HG03095 (cell line): ENCODE measurements around the gene RTF1.
"Not testable (repeated sequence)": the region's sequence is repeated elsewhere in the genome, so short reads cannot be mapped to it uniquely, and the experiment has no call there.

Experiments used
- ATAC-seq: cut with Tn5 transposase; IDR thresholded peaks from one replicate; pipeline ENCODE4 v1.9.1; 2021; ENCODE audit warnings: moderate library complexity; ENCODE audit not compliant: unreplicated experiment

Gene RTF1

GRCh38 chr15:41416742-41417417 is at the start of gene RTF1:
Gene RTF1, plus strand, starts transcription at chr15:41417095. Its CDS starts 21 bp downstream, at chr15:41417116.
- ATAC-seq, result peak; percentile 80

DNA sequence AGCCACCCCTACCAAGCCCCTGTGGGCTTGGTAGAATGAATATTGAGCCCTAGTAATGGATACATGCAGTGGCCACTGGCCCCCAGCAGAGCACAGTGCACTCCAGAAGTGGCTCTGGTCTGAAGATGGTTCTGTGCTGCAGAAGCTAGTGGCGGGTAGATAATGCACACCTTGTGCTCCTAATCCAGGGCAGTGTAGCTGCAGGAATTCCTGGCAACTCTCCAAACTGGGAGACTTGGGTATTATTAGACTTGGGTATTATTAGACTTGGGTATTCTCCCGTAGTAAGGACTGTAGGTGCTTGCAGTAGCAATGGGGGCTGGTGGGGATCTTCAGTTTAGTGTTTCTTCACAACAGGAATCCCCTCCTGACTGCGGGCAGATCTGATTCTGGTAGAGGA is 49.5 kb upstream of the RTF1 start:
- no peak for ATAC-seq

GRCh38 chr15:41377978-41378377 is 38.9 kb upstream of the RTF1 start:
- ATAC-seq, result no peak

- not testable (repeated sequence) for ATAC-seq
Observed at GRCh38 chr15:41383974-41384749, 32.7 kb upstream of the RTF1 start.

DNA sequence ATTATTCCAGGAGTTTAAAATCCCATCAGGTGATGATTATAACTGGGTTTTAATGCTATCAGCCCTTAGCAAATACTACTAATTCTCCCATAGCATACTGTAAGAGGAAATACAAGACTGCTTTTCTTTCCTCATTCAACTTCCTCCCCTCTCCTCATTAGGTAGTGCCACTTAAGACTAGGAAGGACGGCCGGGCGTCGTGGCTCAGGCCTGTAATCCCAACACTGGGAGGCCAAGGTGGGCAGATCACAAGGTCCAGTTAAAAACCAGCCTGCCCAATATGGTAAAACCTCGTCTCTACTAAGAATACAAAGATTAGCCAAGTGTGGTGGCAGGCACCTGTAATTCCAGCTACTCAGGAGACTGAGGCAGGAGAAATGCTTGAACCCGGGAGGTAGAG is 29.2 kb upstream of the RTF1 start:
- ATAC-seq, result no peak

- no peak for ATAC-seq
Observed at GRCh38 chr15:41392659-41393058, 24.2 kb upstream of the RTF1 start.

DNA sequence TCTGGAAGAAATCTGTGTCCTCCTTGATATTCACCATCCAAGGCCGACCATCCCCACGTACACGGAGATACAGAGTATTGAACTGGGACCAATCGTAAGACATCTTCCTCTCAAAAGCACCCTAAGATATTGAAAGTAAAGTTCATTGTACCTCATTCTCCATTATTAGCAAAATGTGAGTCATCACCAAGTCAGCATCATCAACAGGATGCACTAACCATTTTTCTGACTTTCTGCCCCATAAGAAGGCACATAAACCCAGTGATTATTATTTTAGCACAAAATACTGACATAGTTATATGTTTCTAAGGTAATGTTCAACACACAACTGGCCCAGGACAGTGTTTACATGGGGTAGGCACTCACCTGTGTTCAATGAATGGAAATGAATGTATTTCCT is 22.0 kb upstream of the RTF1 start:
- ATAC-seq, result no peak

DNA sequence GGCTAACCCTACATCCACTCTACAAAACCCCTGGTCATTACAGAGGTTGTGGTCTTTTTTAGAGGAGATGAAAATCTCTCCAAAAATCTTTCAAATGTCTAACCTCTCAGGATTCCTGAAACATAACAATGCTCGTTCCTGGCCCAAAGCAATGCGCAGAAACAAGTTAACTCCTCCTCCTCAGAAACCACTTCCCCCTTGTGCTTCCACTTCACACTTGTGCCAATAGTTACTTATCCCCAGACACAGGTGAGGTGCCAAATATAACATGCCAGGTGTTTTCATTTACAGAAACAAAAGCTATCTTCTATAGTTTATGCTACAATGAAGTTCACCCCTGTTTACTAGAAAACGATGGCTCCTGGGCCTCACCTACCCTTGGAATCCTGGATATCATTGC is 20.8 kb upstream of the RTF1 start:
- ATAC-seq, result no peak

- no peak for ATAC-seq
Observed at GRCh38 chr15:41401904-41402267, 15.0 kb upstream of the RTF1 start.

DNA sequence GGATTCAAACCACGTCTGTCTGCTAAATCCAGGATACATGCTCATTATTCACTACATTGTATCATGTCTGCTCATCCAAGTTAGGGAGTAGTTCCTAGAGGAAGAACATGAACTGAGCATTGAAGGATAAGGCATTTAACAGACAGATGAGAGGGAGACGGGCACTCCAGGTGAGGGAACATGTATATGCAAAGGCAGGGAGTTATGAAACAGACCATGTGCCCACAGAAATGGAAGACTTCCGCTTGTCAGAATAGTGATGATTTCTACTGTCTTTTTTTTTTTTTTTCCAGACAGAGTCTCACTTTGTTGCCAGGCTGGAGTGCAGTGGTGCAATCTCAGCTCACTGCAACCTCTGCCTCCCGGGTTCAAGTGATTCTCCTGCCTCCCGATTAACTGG is 9.6 kb upstream of the RTF1 start:
- no peak for ATAC-seq

DNA sequence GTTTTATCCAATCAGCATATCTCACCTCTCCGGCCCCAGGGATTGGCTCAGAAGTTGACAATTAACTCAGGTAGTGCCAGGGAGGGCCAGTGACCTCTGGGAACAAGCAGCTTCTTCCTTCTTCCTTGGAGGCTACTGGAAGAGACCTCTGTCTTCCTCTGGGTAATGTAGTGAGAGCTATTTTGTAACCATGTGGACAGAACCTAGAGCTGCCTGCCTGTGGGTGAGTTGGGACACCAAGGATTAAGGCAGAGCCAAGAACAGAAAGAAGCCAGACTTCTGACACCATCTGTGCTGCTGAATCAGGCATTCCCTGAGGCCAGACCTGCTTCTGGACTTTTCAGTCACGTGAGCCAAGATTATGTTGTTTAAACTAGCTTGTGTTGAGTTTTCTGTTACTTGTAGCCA is 8.7 kb upstream of the RTF1 start:
- ATAC-seq, result no peak

GRCh38 chr15:41411031-41411430 is 5.9 kb upstream of the RTF1 start:
- no peak for ATAC-seq

DNA sequence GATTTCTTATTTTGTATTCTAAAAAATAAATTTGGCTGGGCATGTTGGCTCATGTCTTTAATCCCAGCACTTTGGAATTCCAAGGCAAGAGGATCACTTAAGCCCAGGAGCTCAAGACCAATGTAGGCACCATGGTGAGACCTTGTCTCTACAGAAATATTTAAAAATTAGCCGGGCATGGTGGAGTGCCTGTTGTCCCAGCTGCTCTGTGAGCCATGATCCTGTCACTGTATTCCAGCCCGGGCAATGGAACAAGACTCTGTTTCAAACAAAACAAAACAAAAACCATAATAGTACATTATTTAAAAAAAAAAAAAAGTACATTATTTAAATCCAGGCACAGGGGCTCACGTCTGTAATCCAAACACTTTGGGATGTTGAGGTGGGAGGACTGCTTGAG is 5.5 kb upstream of the RTF1 start:
- ATAC-seq, result no peak

DNA sequence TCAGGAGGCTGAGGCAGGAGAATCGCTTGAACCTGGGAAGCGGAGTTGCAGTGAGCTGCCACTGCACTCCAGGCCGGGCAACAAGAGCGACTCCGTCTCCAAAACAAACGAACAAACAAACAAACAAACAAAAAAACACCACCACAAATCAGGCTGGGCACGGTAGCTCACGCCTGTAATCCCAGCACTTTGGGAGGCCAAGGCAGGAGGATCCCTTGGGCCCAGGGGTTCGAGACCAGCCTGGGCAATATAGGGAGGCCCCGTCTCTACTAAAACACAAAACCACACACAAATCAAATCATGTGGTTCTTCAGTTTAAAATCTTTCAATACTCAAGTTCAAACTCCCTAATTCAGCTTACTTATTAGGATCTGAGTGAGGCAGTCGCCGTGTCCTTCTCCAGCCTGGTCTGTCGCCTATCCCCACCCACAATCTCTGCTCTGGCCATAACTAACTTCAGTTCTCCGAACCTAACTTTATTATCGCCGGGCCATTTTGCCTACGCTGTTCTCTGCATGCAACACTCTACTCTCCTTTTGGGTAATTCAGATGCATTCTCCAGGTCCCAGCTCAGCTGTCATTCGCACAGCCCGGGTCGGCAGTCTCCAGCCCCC is 660 bp upstream of the RTF1 start:
- no peak for ATAC-seq

GRCh38 chr15:41417418-41418195 is 712 bp downstream of the RTF1 start:
- peak; percentile 32 for ATAC-seq

DNA sequence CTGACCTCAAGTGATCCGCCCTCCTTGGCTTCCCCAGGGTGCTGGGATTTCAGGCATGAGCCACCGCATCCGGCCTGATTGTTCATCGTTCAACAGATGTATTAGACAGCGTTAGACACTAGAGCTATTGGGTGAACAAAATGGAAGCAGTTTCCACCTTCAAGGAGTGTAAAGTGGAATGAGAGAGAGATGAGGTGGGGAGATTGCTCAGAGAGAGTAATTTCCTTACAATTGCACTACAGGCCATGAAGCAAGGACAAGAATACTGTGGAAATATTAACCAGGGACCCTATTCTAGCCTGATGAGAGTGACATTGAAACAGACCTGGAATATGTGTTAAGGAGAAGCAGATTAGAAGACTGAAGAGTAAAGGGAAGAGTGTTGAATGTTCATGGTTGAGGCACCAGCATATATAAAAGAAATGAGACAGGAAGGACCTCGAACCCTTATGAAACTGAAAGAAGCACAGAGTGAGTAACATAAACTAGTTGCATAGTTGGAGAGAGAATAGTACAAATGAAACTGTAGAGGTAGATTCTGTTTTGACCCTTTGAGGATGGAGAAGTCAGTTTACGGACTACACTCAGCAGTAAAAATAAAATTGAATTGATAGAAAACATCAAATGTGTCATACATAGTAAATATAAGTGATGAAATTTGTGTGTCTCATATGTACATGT is 7.2 kb downstream of the RTF1 start:
- ATAC-seq, result peak; percentile 65

DNA sequence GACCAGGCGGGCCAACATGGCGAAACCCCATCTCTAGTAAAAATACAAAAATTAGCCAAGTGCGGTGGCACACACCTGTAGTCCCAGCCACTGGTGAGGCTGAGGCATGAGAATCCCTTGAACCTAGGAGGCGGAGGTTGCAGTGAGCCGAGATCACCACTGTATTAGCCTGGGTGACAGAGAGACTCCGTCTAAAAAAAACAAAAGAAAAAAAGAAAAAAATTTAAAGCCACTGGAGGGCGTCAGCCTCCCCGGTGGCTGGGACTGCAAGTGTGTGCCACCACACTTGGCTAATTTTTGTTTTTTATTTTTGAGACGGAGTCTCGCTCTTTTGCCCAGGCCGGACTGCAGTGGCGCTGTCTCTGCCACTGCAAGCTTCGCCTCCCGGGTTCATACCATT is 7.9 kb downstream of the RTF1 start:
- ATAC-seq, result no peak

DNA sequence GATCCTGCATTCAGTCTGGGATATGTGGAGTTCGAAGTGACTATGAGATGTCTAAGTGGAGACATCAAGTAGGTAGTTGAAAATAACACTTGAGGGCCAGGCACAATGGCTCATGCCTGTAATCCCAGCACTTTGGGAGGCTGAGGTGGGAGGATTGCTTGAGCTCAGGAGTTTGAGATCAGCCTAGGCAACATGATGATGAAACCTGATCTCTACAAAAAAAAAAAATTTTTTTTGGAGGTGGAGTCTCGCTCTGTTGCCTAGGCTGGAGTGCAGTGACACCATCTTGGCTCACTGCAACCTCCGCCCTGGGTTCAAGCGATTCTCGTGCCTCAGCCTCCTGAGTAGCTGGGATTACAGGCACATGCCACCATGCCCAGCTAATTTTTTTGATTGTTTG is 9.0 kb downstream of the RTF1 start:
- not testable (repeated sequence) for ATAC-seq

DNA sequence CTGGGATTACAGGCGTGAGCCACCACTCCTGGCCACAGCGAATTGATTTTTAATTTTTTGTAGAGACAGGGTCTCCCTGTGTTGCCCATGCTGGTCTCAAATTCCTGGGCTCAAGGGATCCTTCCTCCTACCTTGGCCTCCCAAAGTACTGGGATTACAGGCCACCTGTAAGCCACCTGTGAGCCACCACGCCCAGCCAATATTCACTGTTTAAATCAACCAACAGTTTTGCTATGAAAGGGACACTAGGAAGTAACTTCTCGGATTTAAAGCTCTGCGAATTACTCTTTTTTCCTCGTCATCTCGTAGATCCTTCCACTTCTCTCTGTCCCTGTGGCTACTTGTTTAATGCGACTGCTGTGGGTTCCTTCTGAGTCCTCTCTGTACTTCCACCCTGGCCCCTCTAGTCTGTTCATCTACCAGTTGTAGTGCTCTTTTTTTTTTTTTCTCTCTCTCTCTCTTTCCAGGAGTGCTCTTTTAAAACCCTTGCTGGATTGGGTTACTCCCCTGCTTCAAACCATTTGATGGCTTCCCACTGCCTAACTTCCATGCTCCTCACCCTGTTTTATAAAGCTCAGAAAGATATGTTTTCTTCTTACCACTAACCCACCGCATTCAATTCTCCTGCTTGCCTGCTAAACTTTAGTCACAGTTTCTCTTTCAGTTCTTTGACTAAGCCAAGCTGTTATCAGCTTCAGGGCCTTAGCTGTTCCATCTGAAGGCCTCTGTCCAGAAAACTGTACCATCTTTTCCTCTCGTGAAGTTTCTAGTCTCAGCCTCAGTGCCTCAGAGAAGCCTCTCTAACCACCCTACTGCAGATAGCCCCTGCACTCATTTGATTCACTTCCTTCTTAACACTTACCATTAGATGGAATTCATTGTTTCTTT is 12.4 kb downstream of the RTF1 start:
- peak; percentile 74 for ATAC-seq
